K562 (cell line): Measurements from ENCODE around the gene GYS1. TPM values are rescaled to one million over a fixed set of nuclear protein-coding genes. Genes with fewer than 3 reads are reported as not detected.

Source experiments
- ATAC-seq: fragments of 200-7000 bp; cut with Tn5 transposase; 3 replicates; pipeline ENCODE4 v1.9.1; 2020; ENCODE audit warnings: moderate library complexity
- BruUV-seq: library from RNA; stranded (reverse); fragments of 400-500 nt; replicated peaks from 2 replicates; lab custom pipeline; 2021; lab: Mats Ljungman, UMichigan
- CTCF ChIA-PET: fragments of 300-600 bp; formaldehyde crosslinking; extraction: SDS; loops from one replicate; lab custom pipeline; 2021; ENCODE audit warnings: low intra/inter-chr PET ratio; lab: Yijun Ruan, JAX
- POLR2A ChIA-PET: fragments of 300-600, 350-650 bp; sonication (Branson Sonifier 250); formaldehyde crosslinking; extraction: SDS; loops from one replicate; lab custom pipeline; 2021; ENCODE audit warnings: antibody characterized with exemption, inconsistent platforms; lab: Yijun Ruan, JAX
- DNase-seq, 4 experiments: peaks; one replicate each; pipeline versions ENCODE4 v3.0.0 to v3.0.0-alpha.2; 2011 to 2018; ENCODE audit warnings: low spot score in 3 of 4, mixed read lengths in 3 of 4; ENCODE audit errors: extremely low read depth in 1 of 4
- FAIRE-seq: peaks from 2 replicates; lab custom pipeline; 2011; peaks lifted over from hg19 to GRCh38; lab: Jason Lieb, UNC
- H2AFZ ChIP-seq: 2 replicates; pipeline ENCODE4 v1.6.0; 2011; ENCODE audit warnings: low read depth, low read length, control low read depth, inconsistent platforms
- H3K27ac ChIP-seq: fragments of 200-600 bp; 3 replicates; pipeline ENCODE4 v1.8.0; 2011; ENCODE audit warnings: low read depth, mild to moderate bottlenecking, control low read depth, inconsistent platforms, low read length, moderate library complexity, mixed read lengths; ENCODE audit errors: extremely low read depth
- H3K27me3 ChIP-seq, 2 experiments: fragments of 300-600 bp in 1 of 2; 2 replicates in 1 of 2; 3 replicates in 1 of 2; pipeline versions ENCODE4 v1.6.0 to v1.8.0; 2011; ENCODE audit warnings: inconsistent platforms in 2 of 2, low read length in 2 of 2, mild to moderate bottlenecking in 1 of 2, mixed read lengths in 1 of 2, moderate library complexity in 1 of 2; ENCODE audit not compliant: control insufficient read depth in 2 of 2, insufficient read depth in 2 of 2
- H3K36me3 ChIP-seq: fragments of 300-600 bp; 3 replicates; pipeline ENCODE4 v1.8.0; 2011; ENCODE audit warnings: mild to moderate bottlenecking, low read length, inconsistent platforms; ENCODE audit not compliant: control insufficient read depth, insufficient read depth
- H3K4me1 ChIP-seq, 2 experiments: fragments of 200-600 bp in 1 of 2; replicated peaks in 1 of 2; 2 replicates in 1 of 2; 3 replicates in 1 of 2; pipeline versions ENCODE4 v1.5.1 to v1.8.0; 2011; ENCODE audit warnings: inconsistent platforms in 2 of 2, low read length in 2 of 2, mild to moderate bottlenecking in 1 of 2, mixed read lengths in 1 of 2, moderate library complexity in 1 of 2; ENCODE audit not compliant: control insufficient read depth in 2 of 2, insufficient read depth in 2 of 2
- H3K4me2 ChIP-seq: 2 replicates; pipeline ENCODE4 v1.6.1; 2011; ENCODE audit warnings: low read length, control low read depth, inconsistent platforms, mixed read lengths; ENCODE audit not compliant: insufficient read depth
- H3K4me3 ChIP-seq: fragments of 200-600 bp; sonication (generic), shearing (Covaris generic); 2 replicates; pipeline ENCODE4 v1.5.1; 2016; ENCODE audit warnings: control low read depth, inconsistent platforms
- H3K79me2 ChIP-seq: fragments of 200-600 bp; 3 replicates; pipeline ENCODE4 v1.8.0; 2011; ENCODE audit warnings: low read length, inconsistent platforms; ENCODE audit not compliant: control insufficient read depth, insufficient read depth
- H3K9ac ChIP-seq, 2 experiments: 2 replicates each; pipeline versions ENCODE4 v1.6.0 to v1.6.1; 2011; ENCODE audit warnings: low read depth in 2 of 2, low read length in 2 of 2, control low read depth in 1 of 2, inconsistent platforms in 1 of 2, mild to moderate bottlenecking in 1 of 2, mixed read lengths in 1 of 2; ENCODE audit not compliant: insufficient read depth in 1 of 2
- H3K9me1 ChIP-seq: one replicate; pipeline ENCODE4 v1.6.0; 2011; ENCODE audit warnings: inconsistent platforms, mild to moderate bottlenecking, low read length, moderate library complexity; ENCODE audit not compliant: control insufficient read depth, insufficient read depth
- H3K9me3 ChIP-seq: replicated peaks from 2 replicates; pipeline ENCODE4 v1.5.1; 2011; ENCODE audit warnings: low read depth, low read length, inconsistent platforms; ENCODE audit not compliant: control insufficient read depth, insufficient read depth
- H4K20me1 ChIP-seq: replicated peaks from 2 replicates; pipeline ENCODE4 v1.6.1; 2011; ENCODE audit warnings: low read length, inconsistent platforms, mixed read lengths; ENCODE audit not compliant: control insufficient read depth, insufficient read depth
- BCL6 ChIP-seq: fragments of 250-450 bp; sonication (Bioruptor Pico); IDR thresholded peaks from 2 replicates; pipeline ENCODE4 v1.4.0; 2020
- KLF1 ChIP-seq: fragments of 450-650 bp; IDR thresholded peaks from 2 replicates; pipeline ENCODE4 v1.6.1; 2016; ENCODE audit warnings: missing genetic modification characterization, missing compliant biosample characterization
- MBD1 ChIP-seq: fragments of 250-450 bp; sonication (Bioruptor Pico); IDR thresholded peaks from 2 replicates; pipeline ENCODE4 v1.8.0; 2022; ENCODE audit warnings: inconsistent platforms
- MCM2 ChIP-seq: fragments of 450-650 bp; IDR thresholded peaks from 2 replicates; pipeline ENCODE4 v1.6.1; 2017; ENCODE audit warnings: low read depth, mild to moderate bottlenecking
- MITF ChIP-seq: IDR thresholded peaks from 2 replicates; pipeline ENCODE4 v1.6.1; 2014; ENCODE audit warnings: antibody characterized with exemption
- NFE2L1 ChIP-seq: fragments of 450-650 bp; IDR thresholded peaks from 2 replicates; pipeline ENCODE4 v1.6.1; 2016; ENCODE audit warnings: missing genetic modification characterization, low read depth, mild to moderate bottlenecking, missing compliant biosample characterization, moderate library complexity, borderline replicate concordance
- SIN3B ChIP-seq: fragments of 450-650 bp; IDR thresholded peaks from 2 replicates; pipeline ENCODE4 v1.6.1; 2017; ENCODE audit warnings: low read depth, mild to moderate bottlenecking, moderate library complexity
- SREBF2 ChIP-seq: sonication (generic); formaldehyde crosslinking; IDR thresholded peaks from 2 replicates; pipeline ENCODE4 v1.4.0; 2020; ENCODE audit warnings: mild to moderate bottlenecking, missing genetic modification reagents
- SRSF9 ChIP-seq: fragments of 200-400 bp; formaldehyde crosslinking; IDR thresholded peaks from 2 replicates; pipeline ENCODE4 v1.6.1; 2017; ENCODE audit warnings: low read depth, low read length, borderline replicate concordance
- TEAD2 ChIP-seq: fragments of 450-650 bp; IDR thresholded peaks from 2 replicates; pipeline ENCODE4 v1.6.1; 2016; ENCODE audit warnings: missing genetic modification characterization, control low read depth, missing compliant biosample characterization
- UBTF ChIP-seq, 2 experiments: IDR thresholded peaks; 2 replicates each; pipeline ENCODE4 v1.6.1; 2012; ENCODE audit warnings: improper control_type of control experiment in 2 of 2, low read depth in 2 of 2, low read length in 2 of 2, borderline replicate concordance in 1 of 2
- ZFX ChIP-seq: sonication (generic); formaldehyde crosslinking; IDR thresholded peaks from 2 replicates; pipeline ENCODE4 v1.8.0; 2022; ENCODE audit warnings: mild to moderate bottlenecking, missing genetic modification reagents, moderate library complexity
- ZNF354B ChIP-seq: fragments of 250-450 bp; sonication (Bioruptor Pico); IDR thresholded peaks from 2 replicates; pipeline ENCODE4 v1.4.0; 2020
- WGBS: fragments of 100-300 bp; shearing (Covaris generic); methylation state at CpG from one replicate; pipeline ENCODE4 v1.1.6; 2016; ENCODE audit warnings: low coverage, mixed read lengths; ENCODE audit not compliant: insufficient coverage; ENCODE audit errors: missing lambda C conversion rate; 5-methylcytosine and 5-hydroxymethylcytosine counted together
- in situ Hi-C: fragments of 300-500 bp; cut with MboI; formaldehyde crosslinking; loops from 4 replicates; pipeline ENCODE4 v1.15.0; 2018; ENCODE audit warnings: inconsistent platforms, mixed read lengths
- intact Hi-C: fragments of 100-400 bp; cut with micrococcal nuclease; formaldehyde crosslinking; loops from 2 replicates; pipeline ENCODE4 v1.14.2; 2022
- polyA plus RNA-seq, 8 experiments: library from polyadenylated mRNA; depleted of rRNA in 4 of 8; stranded (reverse) in 5 of 8; unstranded in 3 of 8; fragments of >200 nt; fragmentation: Nextera tagmentation in 2 of 8; fragmentation: Illumina TruSeq in 1 of 8; extraction: Ambion mirVana in 2 of 8; extraction: Trizol in 1 of 8; gene quantifications; 2 replicates each; pipeline versions ENCODE4 v1.2.1 to v1.2.3, GENCODE V29; 2011 to 2014; ENCODE audit warnings: inconsistent platforms in 1 of 8, missing spikeins in 1 of 8
- total RNA-seq, 7 experiments: library from RNA; depleted of rRNA in 6 of 7; stranded (reverse); fragments of >200 nt in 6 of 7; fragmentation: Illumina TruSeq in 2 of 7; extraction: Trizol in 2 of 7; gene quantifications; 2 replicates each; pipeline versions ENCODE4 v1.2.1 to v1.2.3, GENCODE V29; 2011 to 2021; ENCODE audit warnings: low replicate concordance in 1 of 7

The GYS1 gene
- total and polyA plus RNA-seq, 9 of the 15 experiments (the other 6 are each of a cell fraction or from before 2014, with no cell fraction given), result 1.9 to 31.1 (median 15.2) TPM

- ATAC-seq (peak; percentile 87), DNase-seq (peak; percentile 91 to 93 (median 91)), FAIRE-seq (peak; percentile 75)
- Histone ChIP-seq H4K20me1 (peaks cover 12% of the 10 kb centered on the region; the same call in 1 of the 2 replicates), H3K79me2 (no peaks in the 10 kb centered on the region), H3K4me2 (peak overlapping the region; percentile 76), H3K9me3 (no peaks in the 10 kb centered on the region), H3K9ac (peak overlapping the region in 1 of 2 experiments; percentile 88; a peak in 2 of 4 replicates), H3K4me3 (peak overlapping the region; percentile 41), H3K27me3 (no peaks in the 10 kb centered on the region), H3K36me3 (peaks cover 23% of the 10 kb centered on the region; the same call in 2 of the 3 replicates), H3K9me1 (peaks cover 7% of the 10 kb centered on the region), H3K4me1 (peaks cover 21 to 59% of the 10 kb centered on the region in 2 experiments; a peak in 4 of 5 replicates), H3K27ac (no peak overlapping the region), H2AFZ (peak overlapping the region; percentile 62; the same call in 1 of the 2 replicates)
- POLR2A ChIA-PET, result interaction anchor here (0.6 to 1.6 kb wide), 9 partner anchors 9 to 655 kb away, joined by 3 to 5 read pairs (median 3); partner anchors contain the start of gene CGB2
- in situ Hi-C loops, result no loop called here
- no TSS peak for BruUV-seq
- CTCF ChIA-PET, result interaction anchor here (0.6 kb wide), 1 partner anchor 54 kb away, joined by 5 read pairs; no protein-coding TSS in a partner anchor
- 4% methylated on average over 30 of the region's 41 CpGs for WGBS
- intact Hi-C loops, result no loop called here
- TF ChIP-seq SIN3B (no peak), ZFX (CRISPR knock-in tag) (no peak), MITF (no peak), MBD1 (CRISPR knock-in tag) (no peak), KLF1 (tag) (no peak), UBTF (IDR thresholded peaks at IDR 0.05; ENCODE audit: borderline replicate concordance in 1 of 2, low read depth in 2 of 2, low read length in 2 of 2) (no peak), ZNF354B (CRISPR knock-in tag) (no peak), TEAD2 (tag) (no peak), SRSF9 (no peak), NFE2L1 (tag) (no peak), MCM2 (no peak), SREBF2 (CRISPR knock-in tag) (no peak), BCL6 (CRISPR knock-in tag) (no peak)
Measured at GRCh38 chr19:49019242-49019932, 26.3 kb upstream of the GYS1 start.
